Retina (tissue), 1 donor: Measurements from ENCODE around the gene CTNNA1.

Experiments
- DNase-seq: peaks from one replicate; pipeline ENCODE4 v3.0.0-alpha.2; 2016

The CTNNA1 gene

DNA sequence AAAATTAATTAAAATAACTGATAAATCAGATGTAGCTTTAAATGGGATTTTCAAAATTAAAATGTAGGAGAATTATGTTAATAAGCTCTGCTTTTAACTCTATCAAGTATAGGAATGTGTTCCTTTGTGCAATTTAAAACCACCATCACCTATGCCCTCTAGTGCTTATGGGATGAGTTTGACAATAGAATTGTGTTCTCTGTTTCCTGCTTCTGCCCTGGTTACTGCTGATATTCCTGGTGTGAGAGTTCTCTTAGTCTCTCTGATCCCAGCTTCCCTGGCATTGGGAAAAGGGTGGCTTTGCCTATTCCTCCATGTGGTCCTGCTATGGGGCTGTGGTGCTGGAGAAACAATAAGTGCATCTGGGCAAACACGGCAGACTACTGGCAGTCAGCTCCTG, 113.8 kb downstream of the CTNNA1 start:
- DNase-seq: no peak

DNA sequence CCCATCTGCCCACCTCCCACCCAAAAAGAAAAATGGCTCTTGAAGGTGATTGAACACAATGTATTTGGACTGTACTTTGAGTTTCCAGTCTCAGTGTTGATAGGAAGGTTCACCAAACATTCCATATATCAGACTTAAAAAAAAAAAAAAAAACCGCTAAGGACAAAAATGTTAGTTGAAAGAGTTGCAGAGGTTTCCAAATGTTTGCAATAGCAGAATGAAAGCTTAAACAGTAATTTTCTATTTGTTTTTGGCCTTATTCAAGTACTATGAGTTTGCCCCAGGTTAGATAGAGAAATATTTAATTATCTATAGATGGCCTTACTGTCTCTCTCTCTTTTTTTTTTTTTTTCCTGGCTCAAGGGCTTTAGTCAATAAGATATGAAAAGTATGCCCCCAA, 115.8 kb downstream of the CTNNA1 start:
- no peak for DNase-seq

DNA sequence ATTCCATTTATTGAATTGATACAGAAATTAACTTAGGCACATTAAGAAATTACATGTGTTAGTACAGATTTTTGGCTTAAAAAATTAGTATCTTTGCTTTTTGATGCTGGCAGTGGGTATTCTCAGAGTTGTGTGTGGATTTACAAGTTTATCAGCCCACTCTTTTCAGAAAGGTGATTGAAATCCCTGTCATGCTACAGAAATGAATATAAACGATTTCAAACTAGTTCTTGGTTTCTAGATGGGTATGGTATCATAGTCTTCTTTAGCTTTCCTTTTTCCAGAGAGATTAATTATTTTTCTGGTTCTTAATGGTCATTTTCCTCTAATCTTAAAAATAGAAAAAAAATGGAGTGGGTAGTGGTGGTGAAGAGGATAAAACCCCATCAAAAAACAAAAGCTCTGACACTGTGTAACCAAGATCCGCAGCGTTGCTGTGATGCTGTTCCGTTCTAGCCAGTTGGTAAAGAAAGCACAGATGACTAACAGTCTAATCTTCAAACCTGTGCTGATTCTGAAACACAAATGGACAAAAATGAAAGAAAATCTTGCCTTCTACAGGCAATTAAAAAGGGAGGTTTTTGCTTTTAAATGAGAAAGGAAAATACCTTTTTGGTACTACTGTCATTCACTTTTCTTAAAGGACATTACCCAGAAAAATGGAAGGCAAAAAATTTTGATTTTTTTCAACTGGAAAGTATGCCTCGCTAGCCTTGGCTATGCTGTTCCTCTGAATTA, 116.7 kb downstream of the CTNNA1 start:
- DNase-seq: no peak

DNA sequence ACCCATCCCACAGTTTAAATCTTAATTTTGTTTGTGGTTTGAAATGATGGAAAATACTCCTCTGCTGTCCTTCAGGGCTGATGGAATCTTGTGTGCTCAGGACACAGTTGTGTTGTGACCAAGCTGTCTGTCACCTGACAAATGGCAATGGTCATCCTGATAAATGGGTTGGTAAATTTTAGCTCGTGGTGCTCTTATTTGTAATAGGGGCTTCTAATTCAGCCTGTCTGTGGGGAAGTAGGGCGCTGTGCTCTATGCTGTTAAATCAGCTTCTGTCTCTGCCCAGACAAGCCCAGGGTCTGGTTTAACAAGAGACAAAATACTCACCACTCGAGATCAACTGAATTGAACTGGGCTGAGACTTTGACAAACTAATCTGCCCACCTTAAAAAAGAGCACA, 117.4 kb downstream of the CTNNA1 start:
- DNase-seq: no peak

DNA sequence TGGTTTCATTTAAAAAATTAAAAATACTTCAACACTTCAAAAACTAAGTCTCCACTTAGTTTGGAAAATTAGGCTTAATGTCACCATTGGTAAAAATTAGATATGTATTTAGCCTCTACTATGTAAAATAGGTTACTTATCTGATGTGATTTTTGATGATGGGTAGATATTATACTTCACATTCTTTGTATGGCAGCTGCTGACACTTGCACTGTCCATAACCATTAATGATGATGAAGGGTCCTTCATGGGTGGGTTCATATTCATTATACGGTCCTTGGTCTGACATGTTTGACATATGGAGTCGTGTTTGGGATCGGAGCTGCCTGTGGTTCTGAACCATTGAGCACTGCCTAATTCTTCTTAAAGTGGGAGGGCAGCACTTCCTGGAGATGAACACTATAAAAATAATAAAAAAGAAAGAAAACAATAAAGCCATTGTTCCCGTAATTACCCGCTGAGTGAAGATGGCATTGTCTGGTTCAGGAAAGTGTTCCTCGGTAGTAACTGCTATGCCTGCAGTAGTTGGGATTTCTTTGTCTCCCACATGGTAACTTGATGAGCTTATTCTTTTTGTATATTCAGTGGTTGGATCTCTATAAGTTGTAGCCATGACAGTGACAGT, 119.7 kb downstream of the CTNNA1 start:
- peak; percentile 74 for DNase-seq

DNA sequence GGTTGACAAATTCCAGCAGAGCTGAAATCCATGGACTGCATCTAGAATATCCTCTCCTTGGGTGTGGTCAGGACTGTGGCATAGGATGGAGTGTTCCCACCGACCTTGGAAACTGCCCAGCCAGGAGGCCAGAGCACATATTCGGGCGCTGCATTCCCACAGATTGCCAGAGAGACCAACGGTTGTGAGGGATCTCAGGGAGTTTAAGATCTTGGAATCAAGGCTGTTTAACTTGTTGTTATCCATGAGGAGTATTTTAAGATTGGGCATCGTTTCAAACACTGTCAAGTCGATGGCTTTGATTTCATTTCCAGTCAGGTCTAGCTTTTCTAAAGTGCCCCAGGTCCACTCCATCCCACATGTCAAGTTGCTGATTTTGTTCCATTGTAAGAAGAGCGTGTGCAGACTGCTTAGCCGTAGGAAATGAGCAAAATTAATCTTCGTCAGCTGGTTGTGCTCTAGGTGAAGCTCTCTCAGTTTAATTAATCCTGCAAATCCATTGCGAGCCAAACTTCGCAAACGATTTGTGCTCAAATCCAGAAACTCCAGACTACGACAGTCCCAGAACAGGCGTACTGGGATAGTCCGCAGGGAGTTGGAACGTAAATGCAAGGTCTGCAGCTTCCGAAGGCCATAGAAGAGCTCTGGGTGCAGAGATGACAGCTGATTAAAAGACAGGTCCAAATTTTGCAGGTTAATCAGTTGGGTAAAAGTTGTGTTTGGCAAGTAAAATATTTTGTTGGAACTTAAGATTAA, 120.4 kb downstream of the CTNNA1 start:
- DNase-seq: peak; percentile 63

DNA sequence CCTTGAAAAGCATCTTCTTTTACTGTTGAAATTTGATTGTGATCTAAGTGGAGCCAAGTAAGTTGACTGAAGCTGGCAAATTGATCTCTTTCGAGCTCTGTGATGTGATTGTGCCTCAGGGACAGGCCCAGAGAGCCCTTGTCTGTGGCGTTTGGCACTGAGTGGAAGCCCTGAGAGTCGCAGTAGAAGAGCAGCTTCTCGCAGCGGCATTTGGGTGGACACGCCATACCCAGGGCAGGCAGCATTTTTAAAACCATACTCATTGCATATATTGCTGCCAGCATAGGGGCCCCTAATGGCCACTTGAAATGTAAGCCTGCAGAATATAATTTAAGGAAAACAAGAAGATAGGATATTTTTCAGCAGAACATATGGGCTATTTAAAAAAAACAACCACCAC, 121.0 kb downstream of the CTNNA1 start:
- DNase-seq: peak; percentile 64

DNA sequence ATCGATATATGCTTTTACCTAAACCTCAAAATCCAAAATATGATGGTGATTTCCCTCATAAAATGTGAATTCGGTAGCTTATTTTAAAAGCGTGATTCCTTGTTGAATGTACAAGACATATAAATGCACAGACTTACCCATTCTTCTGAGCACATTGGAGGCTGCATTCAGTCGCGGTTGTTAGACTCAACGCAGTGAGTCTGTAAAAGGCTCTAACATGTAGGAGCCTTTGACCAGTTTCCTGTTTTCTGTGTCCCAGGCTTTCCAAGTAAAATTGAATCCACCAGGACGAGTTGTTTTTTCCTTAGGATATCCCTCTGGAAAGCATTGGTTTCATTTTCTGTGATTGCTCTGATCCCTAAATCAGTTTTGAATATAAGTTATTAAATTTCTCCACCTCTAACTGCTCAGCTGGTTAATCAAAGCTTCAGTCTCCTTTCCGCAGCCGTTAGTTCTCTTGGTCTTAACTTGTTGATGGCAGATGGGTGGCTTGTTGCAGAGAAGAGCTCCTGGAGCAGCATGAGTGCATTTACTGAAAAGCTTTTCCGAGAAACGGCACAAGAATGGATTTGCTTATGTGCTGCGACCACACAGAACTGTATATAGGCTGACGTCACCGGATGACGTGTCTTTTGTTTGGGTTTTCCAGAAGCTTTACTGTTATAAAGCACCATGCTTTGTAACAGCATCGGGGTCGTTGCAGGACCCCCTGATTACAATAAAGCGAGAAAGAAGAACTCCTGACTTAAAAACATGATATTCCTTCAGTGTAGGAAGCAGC, 121.7 kb downstream of the CTNNA1 start, which contains the start of gene LRRTM2:
Gene LRRTM2 (minus strand): TSS at position 565 of the 781 bp plus-strand sequence. CDS start 424 bp downstream, at position 141.
- peak; percentile 87 for DNase-seq

DNA sequence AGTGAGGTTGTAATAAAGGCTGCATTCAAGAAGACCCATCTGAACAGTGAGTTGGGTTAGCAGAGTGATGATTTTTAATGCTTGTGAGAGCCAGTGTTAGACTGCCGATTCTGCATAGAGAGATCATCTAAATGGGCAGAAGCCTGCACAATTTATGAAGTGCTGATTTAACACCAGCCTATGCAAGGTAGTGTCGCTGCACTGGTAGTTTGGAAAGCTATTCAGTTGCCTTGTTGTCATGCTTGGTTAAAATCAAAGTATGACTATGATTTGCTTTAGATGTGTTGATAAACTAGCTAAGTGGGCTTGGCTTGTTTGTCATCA, 122.3 kb downstream of the CTNNA1 start:
- no peak for DNase-seq

DNA sequence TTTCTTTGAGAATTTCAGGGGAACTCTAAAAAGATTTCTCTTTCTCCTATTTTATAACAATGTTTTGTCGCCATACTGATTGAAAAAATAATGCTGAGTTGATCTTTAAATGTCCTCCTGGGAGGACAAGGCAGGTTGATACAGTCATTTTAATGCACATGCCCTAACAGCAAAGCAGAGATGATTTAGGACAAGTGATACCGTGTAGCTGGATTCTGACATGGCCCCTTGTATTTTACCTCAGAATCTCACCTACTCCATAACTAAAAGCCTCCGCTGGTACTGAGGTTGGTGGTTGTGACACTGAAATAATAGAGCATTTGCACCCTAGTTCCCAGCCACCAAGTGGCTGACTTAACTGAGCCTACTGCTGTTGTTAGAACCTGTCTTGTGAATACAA, 122.7 kb downstream of the CTNNA1 start:
- peak; percentile 38 for DNase-seq

DNA sequence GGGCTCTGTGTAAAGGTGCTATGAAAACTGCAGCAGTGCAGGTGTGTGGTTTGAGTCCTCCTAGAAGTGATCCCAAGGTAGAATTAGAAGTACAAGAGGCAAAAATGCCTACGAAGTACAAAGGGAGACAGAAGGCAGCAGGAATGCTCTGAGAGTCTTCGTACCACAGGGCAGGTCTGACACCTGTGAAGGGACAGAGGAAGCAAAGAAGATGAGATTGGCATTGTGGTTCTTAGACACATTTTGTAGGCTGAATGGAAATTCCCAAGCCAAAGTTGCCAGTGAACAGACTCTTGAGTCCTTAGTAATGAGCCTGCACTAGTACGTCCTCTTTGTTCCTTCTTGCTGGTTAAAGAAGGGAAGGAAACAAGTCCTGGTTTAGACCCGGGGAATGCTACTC, 123.6 kb downstream of the CTNNA1 start:
- DNase-seq: no peak

DNA sequence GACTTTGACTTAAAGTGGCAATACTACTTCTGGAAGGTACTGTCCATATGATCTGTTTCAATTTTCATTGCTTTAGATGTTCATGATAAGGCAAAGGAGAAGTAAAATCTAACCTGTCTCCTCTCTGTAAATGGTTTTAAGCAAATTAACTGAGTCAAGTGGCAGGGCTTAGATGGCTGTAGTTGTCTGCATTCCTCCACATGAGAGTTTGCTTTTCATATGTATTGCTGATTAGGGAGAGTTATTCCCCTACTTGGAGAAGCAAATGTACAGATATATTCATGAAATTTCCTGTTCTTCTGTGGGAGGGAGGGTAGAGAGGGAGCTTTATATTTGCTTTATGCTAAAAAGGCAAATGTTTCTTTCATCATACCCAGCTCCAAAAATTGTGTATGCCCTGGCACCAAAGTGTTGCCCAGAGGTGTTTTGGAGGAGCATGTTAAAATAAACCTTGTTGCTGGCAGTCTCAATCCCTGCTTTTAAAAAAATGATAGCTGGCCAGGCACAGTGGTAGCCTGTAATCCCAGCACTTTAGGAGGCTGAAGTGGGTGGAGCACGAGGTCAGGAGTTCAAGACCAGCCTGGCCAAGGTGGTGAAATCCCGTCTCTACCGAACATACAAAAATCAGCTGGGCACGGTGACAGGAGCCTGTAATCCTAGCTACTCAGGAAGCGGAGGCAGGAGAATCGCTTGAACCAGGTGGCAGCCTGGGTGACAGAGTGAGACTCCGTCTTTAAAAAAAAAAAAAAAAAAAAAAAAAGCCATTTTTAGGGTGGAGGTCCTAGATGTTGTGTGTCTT, 125.4 kb downstream of the CTNNA1 start:
- no peak for DNase-seq

DNA sequence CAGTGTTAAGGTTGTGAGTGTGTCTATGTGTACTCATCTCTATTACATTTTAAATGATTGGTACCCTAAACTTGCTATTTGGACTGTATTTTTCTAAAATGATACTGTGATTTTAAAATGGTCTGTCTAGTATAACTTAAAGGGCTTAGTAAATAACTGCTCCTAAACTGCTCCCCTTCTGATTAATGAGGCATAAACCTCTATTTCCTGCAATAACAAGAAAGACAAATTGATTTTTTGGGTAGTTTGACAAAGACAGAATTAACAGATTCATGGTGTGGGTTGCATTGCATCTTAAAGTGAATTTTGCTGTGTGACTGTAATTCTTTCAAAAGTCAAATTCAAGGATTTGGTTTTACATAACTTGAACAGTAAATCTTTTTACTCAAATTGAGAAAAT, 130.0 kb downstream of the CTNNA1 start:
- DNase-seq: no peak

DNA sequence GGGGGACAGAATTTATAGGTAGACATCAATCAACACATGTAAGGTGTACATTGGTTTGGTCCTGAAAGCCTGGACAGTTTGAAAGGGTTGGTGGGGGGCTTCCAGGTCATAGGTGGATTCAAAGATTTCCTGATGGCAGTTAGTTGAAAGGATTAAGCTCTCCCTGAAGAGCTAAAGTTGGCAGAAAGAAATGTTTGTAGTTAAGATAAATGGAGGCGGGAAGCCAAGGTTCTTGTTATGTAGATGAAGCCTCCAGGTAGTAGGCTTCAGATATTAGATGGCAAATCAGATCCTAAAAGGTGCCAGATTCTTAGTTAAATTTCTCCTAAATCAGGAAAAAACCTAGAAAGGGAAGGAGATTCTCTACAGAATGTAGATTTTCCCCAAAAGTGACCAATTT, 130.9 kb downstream of the CTNNA1 start:
- no peak for DNase-seq

DNA sequence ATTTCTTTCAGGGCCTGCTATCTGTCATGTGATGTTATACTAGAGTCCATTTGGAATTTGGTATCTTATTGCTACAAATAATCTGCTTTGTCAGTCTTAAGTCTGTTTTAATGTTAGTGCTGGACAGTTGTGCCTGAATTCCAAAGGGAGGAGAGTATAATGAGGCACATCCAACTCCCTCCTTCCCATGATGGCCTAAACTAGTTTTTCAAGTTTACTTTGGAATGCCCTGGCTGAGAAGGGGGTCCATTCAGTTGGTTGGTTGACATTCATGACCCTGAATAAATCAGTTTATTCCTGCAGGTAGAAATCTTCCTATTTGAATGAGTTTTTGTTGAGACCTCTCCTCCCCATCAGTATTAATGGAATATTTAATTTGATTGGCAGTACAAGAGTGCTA, 131.3 kb downstream of the CTNNA1 start:
- no peak for DNase-seq

DNA sequence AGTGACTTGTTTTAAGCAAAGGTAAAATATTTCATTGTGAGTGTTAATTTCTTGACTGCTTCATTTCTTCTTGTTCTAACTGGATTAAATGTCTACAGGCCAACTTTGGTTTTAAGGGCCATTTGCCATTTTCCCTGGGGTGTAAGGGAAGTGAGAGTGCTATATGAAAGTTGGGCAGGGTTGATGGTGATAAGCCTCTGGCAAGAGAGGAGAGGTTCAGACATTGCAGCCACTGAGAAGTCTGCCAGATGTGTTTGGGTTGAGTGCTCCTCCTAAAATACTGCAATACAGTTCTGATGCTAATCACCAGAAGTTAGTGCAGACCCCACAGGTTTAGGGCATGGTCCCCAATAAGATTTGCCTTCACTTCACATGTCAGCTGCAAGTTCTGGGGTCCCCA, 136.8 kb downstream of the CTNNA1 start:
- no peak for DNase-seq

DNA sequence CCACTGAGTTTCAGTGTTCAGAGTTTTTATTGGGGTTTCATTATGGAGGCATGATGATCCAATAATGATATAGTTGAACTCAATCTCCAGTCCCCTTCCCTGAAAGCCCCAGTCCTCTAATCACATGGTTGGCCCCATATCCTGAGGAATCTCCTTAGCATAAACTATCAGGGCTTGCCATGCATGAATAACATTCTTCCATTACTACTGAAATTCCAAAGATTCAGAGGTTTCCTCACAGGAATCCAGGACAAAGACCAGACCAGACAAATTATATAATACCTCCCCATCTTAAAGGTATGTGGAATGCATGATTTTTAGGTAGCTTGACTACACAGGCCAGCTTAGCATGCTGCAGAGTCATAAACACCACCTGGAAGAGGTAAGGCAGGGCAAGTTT, 137.4 kb downstream of the CTNNA1 start:
- DNase-seq: no peak

DNA sequence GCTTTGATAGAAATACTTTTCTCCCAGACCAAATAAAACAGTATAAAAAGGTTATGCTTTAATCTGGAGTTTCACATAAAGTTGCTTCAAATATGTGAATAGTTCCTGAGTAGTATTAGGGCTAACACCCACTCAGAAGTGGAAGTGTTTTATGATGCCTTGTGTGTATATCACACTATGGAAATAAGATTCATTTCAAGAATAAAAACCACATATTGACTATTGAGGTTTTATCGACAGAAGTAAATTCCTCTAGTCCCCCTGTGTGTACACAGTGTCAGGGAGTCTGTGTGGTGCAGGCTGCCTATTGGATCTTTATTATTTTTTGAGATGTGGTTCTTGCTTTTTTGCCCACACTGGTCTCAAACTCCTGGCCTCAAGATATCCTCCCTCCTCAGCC, 142.7 kb downstream of the CTNNA1 start:
- no peak for DNase-seq

DNA sequence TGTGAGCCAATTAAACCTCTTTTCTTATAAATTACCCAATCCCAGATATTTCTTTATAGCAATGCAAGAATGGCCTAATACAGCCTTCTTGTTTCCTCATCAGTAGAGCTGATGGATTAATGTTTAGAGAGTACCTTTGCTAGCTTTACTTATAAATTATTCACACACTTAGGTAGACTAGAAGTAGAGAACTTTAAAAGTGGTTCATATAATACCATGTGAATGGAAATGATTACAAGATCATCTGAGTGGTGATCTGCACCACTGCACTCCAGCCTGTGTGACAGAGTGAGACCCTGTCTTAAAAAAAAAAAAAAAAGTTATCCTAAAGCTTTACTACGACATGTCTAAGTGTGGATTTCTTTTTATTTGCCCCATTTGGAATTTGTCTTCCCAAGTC, 145.1 kb downstream of the CTNNA1 start:
- no peak for DNase-seq

DNA sequence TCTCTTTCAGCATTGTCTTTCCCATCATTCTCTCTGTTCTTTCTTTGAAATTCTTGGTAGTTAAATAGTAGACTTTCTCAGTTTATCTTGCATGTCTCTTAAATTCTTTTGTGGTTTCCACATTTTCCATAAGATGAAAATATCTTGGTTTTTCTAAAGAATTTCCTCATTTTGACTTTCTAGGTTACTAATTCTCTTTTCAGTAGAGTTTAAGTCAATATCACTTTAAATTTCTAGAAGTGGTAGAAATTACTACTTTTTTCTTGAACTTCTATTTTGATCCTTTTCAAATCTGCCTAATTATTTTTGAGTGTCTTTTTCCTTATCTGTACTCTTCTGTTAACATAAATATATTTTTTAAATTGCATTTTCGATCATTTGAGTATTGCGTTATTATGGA, 145.5 kb downstream of the CTNNA1 start:
- no peak for DNase-seq

DNA sequence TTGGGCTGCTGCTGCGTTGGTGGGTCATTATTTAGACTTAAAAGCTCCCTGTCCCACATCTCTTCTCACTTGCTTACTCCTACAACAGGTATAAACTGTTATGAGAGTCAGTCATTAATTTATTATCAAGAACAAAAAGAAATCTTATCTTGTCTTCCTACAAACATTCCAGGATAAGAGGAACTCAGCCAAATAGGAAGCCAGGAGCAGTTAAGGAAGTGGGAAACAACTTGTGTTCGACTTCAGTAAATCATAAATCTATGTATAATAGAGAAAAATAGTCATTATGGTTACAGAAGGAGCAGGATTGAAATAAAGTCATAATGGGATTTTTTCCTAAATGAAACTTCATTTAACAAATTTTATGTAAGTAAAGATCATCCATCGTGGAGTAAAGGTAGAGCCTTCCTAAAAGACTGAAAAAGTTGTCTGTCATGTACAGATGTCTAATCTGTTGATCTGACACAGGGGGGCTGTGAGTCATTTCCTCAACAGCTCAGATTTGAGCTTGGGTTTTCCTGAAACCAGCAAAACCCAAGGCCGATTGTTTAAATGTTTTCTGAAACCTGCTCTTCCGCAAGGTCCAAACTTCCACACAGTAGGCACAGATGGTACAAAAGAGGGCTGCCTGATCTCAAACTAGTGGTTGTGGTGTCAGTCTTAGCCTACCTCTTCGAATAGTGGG, 147.2 kb downstream of the CTNNA1 start:
- DNase-seq: no peak

DNA sequence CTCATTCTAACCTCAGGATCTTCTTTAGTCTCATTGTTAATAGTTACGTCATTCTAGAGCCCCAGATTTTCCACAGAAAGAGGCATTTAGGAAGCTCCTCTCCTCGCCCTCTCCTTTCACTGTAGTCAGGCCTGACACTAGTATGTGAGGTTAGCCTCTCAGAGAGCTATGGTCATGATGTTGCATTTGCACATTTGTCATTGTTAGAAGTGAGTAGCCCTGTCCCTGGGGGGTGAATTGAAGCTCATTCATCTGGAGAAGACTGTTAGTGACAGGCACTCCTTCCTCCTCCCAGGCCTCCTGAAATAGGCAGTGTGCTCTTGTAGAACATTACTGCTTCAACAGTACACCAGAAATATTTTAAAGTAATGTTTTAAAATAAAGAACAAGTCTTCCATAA, 148.5 kb downstream of the CTNNA1 start:
- peak; percentile 91 for DNase-seq
